Body of pancreas (tissue), 4 donors: Measurements from ENCODE around the gene FAXC. TPM values are rescaled to one million over a fixed set of nuclear protein-coding genes. Genes with fewer than 3 reads are reported as not detected.

ENCODE experiments used
- ATAC-seq: fragments of 150-250 bp; one replicate; pipeline ENCODE4 v1.9.1; 2016
- DNase-seq, 4 donors: peaks; one replicate each; pipeline ENCODE4 v3.0.0-alpha.2; 2019
- H3K27ac ChIP-seq, 4 donors: fragments of 200-600 bp; sonication (generic); 1 replicate in 3 of 4; 2 replicates in 1 of 4; pipeline versions ENCODE4 v1.5.1 to v1.6.1; 2016 to 2019; ENCODE audit warnings: mild to moderate bottlenecking in 1 of 4, mixed read lengths in 1 of 4, moderate library complexity in 1 of 4
- H3K27me3 ChIP-seq, 2 donors: fragments of 200-600 bp; sonication (generic); one replicate each; pipeline ENCODE4 v1.6.0; 2016; ENCODE audit warnings: mild to moderate bottlenecking in 1 of 2
- H3K36me3 ChIP-seq, 2 donors: fragments of 200-600 bp; sonication (generic); replicated peaks in 1 of 2; 2 replicates each; pipeline ENCODE4 v1.5.1; 2016; ENCODE audit warnings: low read depth in 2 of 2; ENCODE audit not compliant: insufficient read depth in 1 of 2
- H3K4me1 ChIP-seq: fragments of 200-600 bp; sonication (generic); one replicate; pipeline ENCODE4 v1.6.0; 2016
- H3K4me3 ChIP-seq, 2 donors: fragments of 200-600 bp; sonication (generic); 1 replicate in 1 of 2; 2 replicates in 1 of 2; pipeline ENCODE4 v1.5.1; 2016 to 2019
- H3K9me3 ChIP-seq, 3 donors: fragments of 200-600 bp; sonication (generic); 1 replicate in 2 of 3; 2 replicates in 1 of 3; pipeline ENCODE4 v1.5.1; 2016
- CTCF ChIP-seq, 7 experiments: fragments of 450-650 bp in 4 of 7; fragments of 200-600 bp in 3 of 7; sonication (generic) in 3 of 7; IDR thresholded peaks; one replicate each; pipeline ENCODE4 v1.5.1; 2016 to 2019; ENCODE audit warnings: antibody characterized with exemption in 7 of 7
- POLR2A ChIP-seq, 3 donors: fragments of 450-650 bp; IDR thresholded peaks; one replicate each; pipeline ENCODE4 v1.6.1; 2016; ENCODE audit warnings: antibody characterized with exemption in 3 of 3, mild to moderate bottlenecking in 2 of 3
- WGBS, 2 donors: methylation state at CpG; one replicate each; pipeline ENCODE4 v1.1.5; 2017; 5-methylcytosine and 5-hydroxymethylcytosine counted together
- intact Hi-C: fragments of 100-400 bp; cut with DNase I; formaldehyde crosslinking; loops from one replicate; pipeline ENCODE4 v1.15.1; 2023
- total RNA-seq, 2 donors: library from RNA; depleted of rRNA; stranded (reverse); fragments of >200 nt; gene quantifications; one replicate each; pipeline ENCODE4 v1.1.0, GENCODE V29; 2016

FAXC gene
- total RNA-seq, 2 donors from 2014 or later: 0.33 to 1.0 TPM

DNA sequence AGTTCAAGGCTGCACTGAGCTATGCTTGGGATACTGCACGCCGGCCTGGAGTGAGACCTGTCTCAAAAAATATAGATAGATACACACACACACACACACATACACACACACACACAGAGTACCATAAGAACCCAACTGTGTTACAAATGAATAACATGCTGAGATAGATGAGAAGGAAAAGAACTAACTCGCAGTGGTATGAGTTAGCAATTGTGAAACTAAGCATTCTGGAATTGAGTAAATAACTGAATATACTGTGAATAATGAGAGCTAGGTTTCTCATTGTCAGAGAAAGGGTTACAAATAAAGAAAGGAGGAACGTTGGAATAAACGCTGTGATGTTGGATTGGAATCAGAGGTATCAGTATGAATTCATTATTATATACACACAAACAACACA is 14.6 kb upstream of the FAXC start:
- WGBS, 2 donors: 68 to 73% methylated on average over 5 of the region's 5 CpGs
- no peaks in the 10 kb centered on the region for H3K36me3 ChIP-seq
- no peaks in the 10 kb centered on the region for H3K4me1 ChIP-seq
- no peak for ATAC-seq
- intact Hi-C loops: no loop called here
- no peaks in the 10 kb centered on the region for H3K27me3 ChIP-seq
- DNase-seq: no peak
- TF ChIP-seq POLR2A (IDR thresholded peaks at IDR 0.05) (no peak), CTCF (IDR thresholded peaks at IDR 0.05) (no peak)
- H3K4me3 ChIP-seq: no peak overlapping the region
- H3K9me3 ChIP-seq: no peaks in the 10 kb centered on the region
- H3K27ac ChIP-seq: no peak overlapping the region

DNA sequence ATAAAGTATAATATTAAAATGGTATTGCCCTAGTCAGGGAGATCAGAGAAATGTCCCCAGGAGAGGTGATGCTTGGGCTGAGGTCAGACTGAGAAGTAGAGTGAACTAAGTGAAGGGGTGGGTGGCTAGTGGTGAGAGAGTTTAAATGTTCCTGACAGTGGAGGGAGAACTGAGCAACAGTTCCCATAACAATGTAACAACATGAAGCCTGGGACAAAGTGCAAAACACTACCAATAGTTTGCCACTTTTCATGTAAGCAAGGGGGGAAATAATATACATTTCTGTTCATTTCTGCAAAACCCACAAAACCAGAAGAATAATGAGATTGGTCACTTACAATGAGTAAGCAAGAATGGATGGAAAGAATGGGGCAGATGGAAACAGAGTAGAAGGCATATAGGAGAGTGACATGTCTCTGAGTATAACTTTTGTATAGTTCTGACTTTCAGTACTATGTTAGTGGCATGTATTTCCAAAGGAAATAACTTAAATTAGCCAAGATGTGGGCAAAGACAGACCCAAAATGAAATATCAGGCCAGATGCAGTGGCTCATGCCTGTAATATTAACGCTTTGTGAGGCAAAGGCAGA is 13.3 kb upstream of the FAXC start:
- DNase-seq: no peak
- WGBS, 2 donors: 90 to 95% methylated on average over 1 of the region's 1 CpG
- H3K27me3 ChIP-seq: no peaks in the 10 kb centered on the region
- intact Hi-C loops: no loop called here
- H3K4me1 ChIP-seq: no peaks in the 10 kb centered on the region
- TF ChIP-seq POLR2A (IDR thresholded peaks at IDR 0.05): no peak
- no peak overlapping the region for H3K27ac ChIP-seq
- no peak overlapping the region for H3K4me3 ChIP-seq
- no peaks in the 10 kb centered on the region for H3K9me3 ChIP-seq
- H3K36me3 ChIP-seq: no peaks in the 10 kb centered on the region
- ATAC-seq: no peak

DNA sequence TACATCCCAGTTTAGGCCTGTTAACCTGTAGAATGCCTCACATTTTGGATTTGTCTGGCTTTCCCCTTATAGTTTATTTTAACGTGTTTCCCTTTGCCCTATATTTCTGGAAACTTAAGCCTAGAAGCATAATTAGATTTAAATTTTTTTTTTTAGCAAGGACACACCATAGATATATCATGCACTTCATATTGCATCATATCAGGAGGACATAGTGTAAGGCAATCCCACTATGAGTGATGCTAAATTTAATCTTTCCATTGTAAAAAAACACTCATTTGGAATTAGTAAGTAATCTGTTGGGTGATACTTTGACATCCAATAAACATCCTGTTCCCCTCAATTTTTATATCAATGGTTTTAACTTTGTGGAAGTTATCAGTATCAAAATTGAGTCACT is 10.3 kb upstream of the FAXC start:
- ATAC-seq (no peak), DNase-seq (no peak)
- no peaks in the 10 kb centered on the region for H3K27me3 ChIP-seq
- H3K4me3 ChIP-seq: no peak overlapping the region
- no peak for TF ChIP-seq POLR2A (IDR thresholded peaks at IDR 0.05)
- no peak for TF ChIP-seq CTCF (IDR thresholded peaks at IDR 0.05)
- no peak overlapping the region for H3K27ac ChIP-seq
- intact Hi-C loops: no loop called here
- H3K9me3 ChIP-seq: no peaks in the 10 kb centered on the region
- no peaks in the 10 kb centered on the region for H3K4me1 ChIP-seq
- 26 to 38% methylated on average over 1 of the region's 1 CpG for WGBS, 2 donors
- no peaks in the 10 kb centered on the region for H3K36me3 ChIP-seq

DNA sequence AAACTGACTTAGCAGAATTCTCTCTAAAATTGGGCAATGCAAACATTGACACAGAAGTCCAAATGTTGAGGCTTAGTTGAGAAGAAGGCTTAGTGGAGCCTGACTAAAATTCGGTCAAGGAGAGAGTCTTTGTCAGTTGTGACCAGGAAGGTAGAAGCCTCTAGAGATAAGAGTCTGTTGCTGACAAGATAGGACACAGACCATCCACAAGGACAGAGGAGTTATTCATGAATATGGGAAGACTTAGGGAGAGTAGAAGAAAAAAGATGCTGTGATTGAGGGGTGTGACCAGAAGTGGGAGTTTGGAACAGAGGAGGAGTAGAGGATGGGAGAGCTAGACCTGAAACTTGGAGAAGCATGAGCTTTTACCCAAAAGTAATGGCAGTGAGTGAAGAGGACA is 7.2 kb upstream of the FAXC start:
- WGBS, 2 donors: 46 to 54% methylated on average over 1 of the region's 1 CpG
- DNase-seq (no peak), ATAC-seq (no peak)
- H3K36me3 ChIP-seq: no peaks in the 10 kb centered on the region
- no peak overlapping the region for H3K27ac ChIP-seq
- no peaks in the 10 kb centered on the region for H3K9me3 ChIP-seq
- TF ChIP-seq CTCF (IDR thresholded peaks at IDR 0.05) (no peak), POLR2A (IDR thresholded peaks at IDR 0.05) (no peak)
- no peaks in the 10 kb centered on the region for H3K4me1 ChIP-seq
- intact Hi-C loops: no loop called here
- no peaks in the 10 kb centered on the region for H3K27me3 ChIP-seq
- no peak overlapping the region for H3K4me3 ChIP-seq

DNA sequence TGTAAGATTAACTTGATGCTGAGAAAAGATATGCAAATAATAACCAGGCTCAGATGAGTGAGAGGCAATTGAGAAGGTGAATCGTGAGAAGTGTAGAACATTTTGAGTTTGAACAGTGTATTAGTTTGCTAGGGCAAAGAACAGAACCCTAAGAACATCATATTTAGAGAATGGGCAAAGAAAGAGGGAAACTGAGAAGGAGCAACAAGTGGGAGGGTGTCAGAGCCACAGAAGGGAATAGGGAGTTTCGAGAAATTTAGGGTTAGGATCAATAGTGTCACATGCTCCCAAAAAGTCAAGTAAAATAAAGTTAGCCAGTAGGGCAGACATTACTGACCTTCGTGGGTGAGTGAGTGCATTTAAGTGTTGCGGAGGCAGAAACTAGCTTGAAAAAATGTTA is 5.5 kb upstream of the FAXC start:
- H3K36me3 ChIP-seq: no peaks in the 10 kb centered on the region
- intact Hi-C loops: no loop called here
- DNase-seq (no peak), ATAC-seq (no peak)
- no peak overlapping the region for H3K27ac ChIP-seq
- no peaks in the 10 kb centered on the region for H3K9me3 ChIP-seq
- H3K4me3 ChIP-seq: no peak overlapping the region
- no peaks in the 10 kb centered on the region for H3K27me3 ChIP-seq
- 50 to 60% methylated on average over 4 of the region's 4 CpGs for whole genome bisulfite sequencing, 2 donors
- H3K4me1 ChIP-seq: peaks cover 11% of the 10 kb centered on the region
- TF ChIP-seq CTCF (IDR thresholded peaks at IDR 0.05) (no peak), POLR2A (IDR thresholded peaks at IDR 0.05) (no peak)
